ENCODE measurements around the gene EVA1B. TPM values are rescaled to one million over a fixed set of nuclear protein-coding genes. Genes with fewer than 3 reads are reported as not detected.

Gene EVA1B
- polyA plus RNA-seq, 1 donor (not counting 4 experiments of a cell fraction or from before 2014, with no cell fraction given): 2.4 TPM

DNA sequence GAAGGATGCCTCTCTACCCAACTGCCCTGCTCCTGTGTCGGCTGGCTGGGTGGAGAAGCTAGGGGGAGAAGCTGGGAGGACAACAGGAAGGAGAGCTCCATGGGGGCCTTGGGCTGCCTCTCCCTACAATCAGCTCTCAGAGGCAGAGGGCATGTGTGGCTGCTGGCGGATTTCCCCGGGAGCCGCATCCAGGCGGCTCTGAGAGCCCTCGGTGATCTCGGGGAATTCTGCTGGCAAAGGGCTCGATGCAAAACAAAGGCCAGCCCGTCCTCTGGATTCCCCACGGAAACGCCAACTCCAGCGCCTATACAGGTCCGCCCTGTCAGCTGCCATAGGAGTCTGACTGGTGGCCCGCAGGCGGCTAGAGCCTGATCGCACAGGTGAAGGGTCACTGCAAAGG lies 26.4 kb upstream of the EVA1B start:
- peak overlapping the region; percentile 87 for H3K4me2 ChIP-seq (ENCODE audit: control insufficient read depth, extremely low read depth, insufficient read depth, low read depth, low read length)
- FAIRE-seq (no peak), DNase-seq (ENCODE audit: low read depth, low spot score) (no peak)
- dilution Hi-C loops (cut with MboI; ENCODE audit: extremely low pct_ligation_motif_present, low sequenced_read_pairs): no loop called here
- no peaks in the 10 kb centered on the region for H4K20me1 ChIP-seq (ENCODE audit: control insufficient read depth, extremely low read depth, insufficient read depth, low read length)
- H3K27me3 ChIP-seq (ENCODE audit: control insufficient read depth, extremely low read depth, insufficient read depth, low read length): no peaks in the 10 kb centered on the region
- H3K4me3 ChIP-seq (ENCODE audit: control insufficient read depth in 2 of 3, extremely low read depth in 1 of 3, insufficient read depth in 2 of 3, low read depth in 1 of 3, low read length in 3 of 3): no peak overlapping the region
- TF ChIP-seq EZH2 (IDR thresholded peaks at IDR 0.05; ENCODE audit: low read length): no peak
- TF ChIP-seq, protein P1, sequence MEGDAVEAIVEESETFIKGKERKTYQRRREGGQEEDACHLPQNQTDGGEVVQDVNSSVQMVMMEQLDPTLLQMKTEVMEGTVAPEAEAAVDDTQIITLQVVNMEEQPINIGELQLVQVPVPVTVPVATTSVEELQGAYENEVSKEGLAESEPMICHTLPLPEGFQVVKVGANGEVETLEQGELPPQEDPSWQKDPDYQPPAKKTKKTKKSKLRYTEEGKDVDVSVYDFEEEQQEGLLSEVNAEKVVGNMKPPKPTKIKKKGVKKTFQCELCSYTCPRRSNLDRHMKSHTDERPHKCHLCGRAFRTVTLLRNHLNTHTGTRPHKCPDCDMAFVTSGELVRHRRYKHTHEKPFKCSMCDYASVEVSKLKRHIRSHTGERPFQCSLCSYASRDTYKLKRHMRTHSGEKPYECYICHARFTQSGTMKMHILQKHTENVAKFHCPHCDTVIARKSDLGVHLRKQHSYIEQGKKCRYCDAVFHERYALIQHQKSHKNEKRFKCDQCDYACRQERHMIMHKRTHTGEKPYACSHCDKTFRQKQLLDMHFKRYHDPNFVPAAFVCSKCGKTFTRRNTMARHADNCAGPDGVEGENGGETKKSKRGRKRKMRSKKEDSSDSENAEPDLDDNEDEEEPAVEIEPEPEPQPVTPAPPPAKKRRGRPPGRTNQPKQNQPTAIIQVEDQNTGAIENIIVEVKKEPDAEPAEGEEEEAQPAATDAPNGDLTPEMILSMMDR (optimal IDR thresholded peaks at IDR 0.05 in 1 of 3, IDR thresholded peaks at IDR 0.05 in 1 of 3, conservative IDR thresholded peaks at IDR 0.05 in 1 of 3; ENCODE audit: extremely low read depth in 1 of 3, insufficient read depth in 2 of 3, low read length in 3 of 3): no peak
- H3K79me2 ChIP-seq (ENCODE audit: control insufficient read depth, insufficient read depth, low read length): no peaks in the 10 kb centered on the region
- peak overlapping the region; percentile 96 for H3K27ac ChIP-seq (ENCODE audit: control insufficient read depth, insufficient read depth, low read length)
- H3K36me3 ChIP-seq (ENCODE audit: control insufficient read depth in 2 of 2, extremely low read depth in 1 of 2, insufficient read depth in 2 of 2, low read length in 2 of 2): peaks cover 44 to 59% of the 10 kb centered on the region in 2 experiments
- H3K9ac ChIP-seq (ENCODE audit: control insufficient read depth, extremely low read depth, insufficient read depth, low read length): peak overlapping the region; percentile 78
- H3K9me3 ChIP-seq (ENCODE audit: control insufficient read depth, low read depth, low read length): no peaks in the 10 kb centered on the region
- peaks cover 6% of the 10 kb centered on the region for H3K9me1 ChIP-seq (ENCODE audit: control insufficient read depth, extremely low read depth, insufficient read depth, low read length)
- H3K4me1 ChIP-seq (ENCODE audit: control insufficient read depth, extremely low read depth, insufficient read depth, low read length): peaks cover 49% of the 10 kb centered on the region
- no peak overlapping the region for H2AFZ ChIP-seq (ENCODE audit: control insufficient read depth, low read length)

DNA sequence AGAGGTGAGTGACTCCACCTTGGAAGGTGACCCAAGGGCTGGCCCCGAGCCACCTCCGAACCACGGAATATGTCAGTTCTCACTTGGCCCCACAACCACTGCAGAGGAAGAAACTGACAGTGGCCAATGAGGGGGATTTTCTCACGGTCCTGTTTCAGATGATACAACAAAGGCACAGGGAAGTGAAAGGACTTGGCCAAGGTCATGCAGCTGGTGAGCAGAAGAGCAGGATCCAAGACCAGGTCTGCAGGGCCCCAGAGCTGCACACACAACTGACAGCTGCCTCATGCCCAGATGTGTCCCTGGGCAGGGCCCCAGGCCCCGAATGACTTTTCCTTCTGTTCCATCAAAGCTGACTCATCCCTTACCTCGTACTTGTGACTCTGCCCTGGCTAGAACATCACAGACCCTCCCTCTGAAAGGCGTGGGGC lies 25.8 kb upstream of the EVA1B start:
- Histone ChIP-seq H3K79me2 (ENCODE audit: control insufficient read depth, insufficient read depth, low read length) (no peaks in the 10 kb centered on the region), H3K27me3 (ENCODE audit: control insufficient read depth, extremely low read depth, insufficient read depth, low read length) (no peaks in the 10 kb centered on the region), H3K9me1 (ENCODE audit: control insufficient read depth, extremely low read depth, insufficient read depth, low read length) (peaks cover 6% of the 10 kb centered on the region), H3K9me3 (ENCODE audit: control insufficient read depth, low read depth, low read length) (no peaks in the 10 kb centered on the region), H3K36me3 (ENCODE audit: control insufficient read depth in 2 of 2, extremely low read depth in 1 of 2, insufficient read depth in 2 of 2, low read length in 2 of 2) (peaks cover 42 to 59% of the 10 kb centered on the region in 2 experiments), H3K9ac (ENCODE audit: control insufficient read depth, extremely low read depth, insufficient read depth, low read length) (peak overlapping the region; percentile 78), H4K20me1 (ENCODE audit: control insufficient read depth, extremely low read depth, insufficient read depth, low read length) (no peaks in the 10 kb centered on the region), H3K4me3 (ENCODE audit: control insufficient read depth in 2 of 3, extremely low read depth in 1 of 3, insufficient read depth in 2 of 3, low read depth in 1 of 3, low read length in 3 of 3) (no peak overlapping the region), H3K27ac (ENCODE audit: control insufficient read depth, insufficient read depth, low read length) (peak overlapping the region; percentile 96), H3K4me2 (ENCODE audit: control insufficient read depth, extremely low read depth, insufficient read depth, low read depth, low read length) (no peak overlapping the region), H2AFZ (ENCODE audit: control insufficient read depth, low read length) (no peak overlapping the region), H3K4me1 (ENCODE audit: control insufficient read depth, extremely low read depth, insufficient read depth, low read length) (peaks cover 49% of the 10 kb centered on the region)
- dilution Hi-C loops (cut with MboI; ENCODE audit: extremely low pct_ligation_motif_present, low sequenced_read_pairs): no loop called here
- peak; percentile 93 for FAIRE-seq
- no peak for TF ChIP-seq EZH2 (IDR thresholded peaks at IDR 0.05; ENCODE audit: low read length)
- TF ChIP-seq, protein P1 (optimal IDR thresholded peaks at IDR 0.05 in 1 of 3, IDR thresholded peaks at IDR 0.05 in 1 of 3, conservative IDR thresholded peaks at IDR 0.05 in 1 of 3; ENCODE audit: extremely low read depth in 1 of 3, insufficient read depth in 2 of 3, low read length in 3 of 3): no peak
- no peak for DNase-seq (ENCODE audit: low read depth, low spot score)
